Measurements from ENCODE around the gene PPP2CA.

DNA sequence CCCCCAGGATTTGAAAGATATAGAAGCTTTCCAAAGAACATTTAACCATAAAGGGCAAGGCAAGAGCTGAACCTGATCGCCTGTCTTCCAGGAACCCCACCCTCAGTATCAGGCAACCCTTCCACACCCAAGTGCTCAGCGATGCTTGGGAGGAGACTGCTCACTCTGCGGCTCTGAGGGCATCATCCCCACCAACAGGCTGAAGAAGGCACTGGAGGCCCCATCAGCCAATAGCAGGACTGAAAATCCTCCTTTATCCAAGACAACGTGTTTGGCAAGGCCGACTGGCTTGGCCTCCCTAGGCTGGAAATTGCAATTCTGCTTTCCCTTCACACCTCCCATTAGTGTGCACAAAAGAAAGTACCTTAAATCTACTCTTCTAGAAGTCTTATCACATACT, 1.4 kb upstream of the PPP2CA start:
- no peak for TF ChIP-seq EZH2 (IDR thresholded peaks at IDR 0.05; ENCODE audit: insufficient read depth, poor library complexity, severe bottlenecking)
- no peak for TF ChIP-seq EZH2phosphoT487 (IDR thresholded peaks at IDR 0.05; ENCODE audit: insufficient read depth, low read depth)

All from GM23248 (cell line).